Duodenal mucosa (tissue), 2 donors: Measurements from ENCODE around the gene ORM2.
"Not testable (repeated sequence)": the region's sequence is repeated elsewhere in the genome, so short reads cannot be mapped to it uniquely, and the experiment has no call there.

Source experiments
- H3K27ac ChIP-seq: one replicate; pipeline ENCODE4 v1.7.0; 2013; ENCODE audit warnings: low read depth, low read length
- H3K27me3 ChIP-seq, 2 donors: one replicate each; pipeline ENCODE4 v1.7.0; 2013; ENCODE audit warnings: low read length in 2 of 2, control low read depth in 1 of 2; ENCODE audit not compliant: insufficient read depth in 2 of 2, control insufficient read depth in 1 of 2
- H3K36me3 ChIP-seq, 2 donors: one replicate each; pipeline ENCODE4 v1.7.0; 2013; ENCODE audit warnings: low read length in 2 of 2, control low read depth in 1 of 2; ENCODE audit not compliant: insufficient read depth in 2 of 2, control insufficient read depth in 1 of 2
- H3K4me1 ChIP-seq, 2 donors: one replicate each; pipeline ENCODE4 v1.7.0; 2013; ENCODE audit warnings: low read length in 2 of 2, control low read depth in 1 of 2; ENCODE audit not compliant: insufficient read depth in 2 of 2, control insufficient read depth in 1 of 2
- H3K4me3 ChIP-seq, 2 donors: one replicate each; pipeline ENCODE4 v1.7.0; 2013; ENCODE audit warnings: low read length in 2 of 2, low read depth in 1 of 2
- H3K9ac ChIP-seq, 2 donors: one replicate each; pipeline ENCODE4 v1.7.0; 2013; ENCODE audit warnings: low read length in 2 of 2, low read depth in 1 of 2
- H3K9me3 ChIP-seq, 2 donors: one replicate each; pipeline ENCODE4 v1.7.0; 2013; ENCODE audit warnings: low read length in 2 of 2, control low read depth in 1 of 2; ENCODE audit not compliant: control insufficient read depth in 1 of 2

Gene ORM2

DNA sequence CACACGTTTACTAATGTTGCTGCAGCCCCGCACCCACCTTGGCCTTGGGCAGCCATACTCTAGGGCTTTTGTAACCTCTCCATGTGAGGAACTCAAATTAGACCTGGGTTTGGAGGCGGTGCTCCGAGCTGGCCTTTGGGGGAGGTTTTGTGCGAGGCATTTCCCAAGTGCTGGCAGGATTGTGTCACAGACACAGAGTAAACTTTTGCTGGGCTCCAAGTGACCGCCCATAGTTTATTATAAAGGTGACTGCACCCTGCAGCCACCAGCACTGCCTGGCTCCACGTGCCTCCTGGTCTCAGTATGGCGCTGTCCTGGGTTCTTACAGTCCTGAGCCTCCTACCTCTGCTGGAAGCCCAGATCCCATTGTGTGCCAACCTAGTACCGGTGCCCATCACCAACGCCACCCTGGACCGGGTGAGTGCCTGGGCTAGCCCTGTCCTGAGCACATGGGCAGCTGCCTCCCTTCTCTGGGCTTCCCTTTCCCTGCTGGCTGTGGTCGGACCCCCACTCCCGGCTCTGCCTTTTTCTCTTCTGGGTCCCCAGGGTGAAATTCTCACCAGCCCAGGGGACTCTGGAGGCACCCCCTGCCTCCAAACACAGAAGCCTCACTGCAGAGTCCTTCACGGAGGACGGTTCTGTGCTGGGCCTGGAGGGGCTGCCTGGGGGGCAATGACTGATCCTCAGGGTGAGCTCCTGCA is 6.7 kb upstream of the ORM2 start, which contains the start of gene ORM1:
Gene ORM1, plus strand, starts transcription at position 268 of the 701 bp plus-strand sequence. Its CDS starts 36 bp downstream, at position 304.
- H3K27me3 ChIP-seq, H3K27ac ChIP-seq, H3K4me1 ChIP-seq, H3K9ac ChIP-seq, H3K4me3 ChIP-seq, H3K36me3 ChIP-seq, H3K9me3 ChIP-seq: not testable (repeated sequence)

DNA sequence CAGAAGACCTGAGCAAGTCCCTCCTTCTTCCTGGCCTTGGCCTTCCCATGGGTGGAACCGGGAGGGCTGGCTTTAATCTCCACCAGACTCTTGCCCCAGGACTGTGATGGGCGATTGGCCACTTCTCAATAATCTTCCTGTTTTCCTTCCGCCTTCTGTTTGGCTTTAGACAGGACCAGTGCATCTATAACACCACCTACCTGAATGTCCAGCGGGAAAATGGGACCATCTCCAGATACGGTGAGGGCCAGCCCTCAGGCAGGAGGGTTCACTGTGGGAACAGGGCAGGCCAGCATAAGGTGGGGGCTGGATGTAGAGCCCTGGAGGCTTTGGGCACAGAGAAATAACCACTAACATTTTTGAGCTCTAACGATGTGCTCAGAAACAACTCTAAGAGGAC is 5.8 kb upstream of the ORM2 start:
- H3K9ac ChIP-seq, H3K27me3 ChIP-seq, H3K4me1 ChIP-seq, H3K9me3 ChIP-seq, H3K4me3 ChIP-seq, H3K27ac ChIP-seq, H3K36me3 ChIP-seq: not testable (repeated sequence)

DNA sequence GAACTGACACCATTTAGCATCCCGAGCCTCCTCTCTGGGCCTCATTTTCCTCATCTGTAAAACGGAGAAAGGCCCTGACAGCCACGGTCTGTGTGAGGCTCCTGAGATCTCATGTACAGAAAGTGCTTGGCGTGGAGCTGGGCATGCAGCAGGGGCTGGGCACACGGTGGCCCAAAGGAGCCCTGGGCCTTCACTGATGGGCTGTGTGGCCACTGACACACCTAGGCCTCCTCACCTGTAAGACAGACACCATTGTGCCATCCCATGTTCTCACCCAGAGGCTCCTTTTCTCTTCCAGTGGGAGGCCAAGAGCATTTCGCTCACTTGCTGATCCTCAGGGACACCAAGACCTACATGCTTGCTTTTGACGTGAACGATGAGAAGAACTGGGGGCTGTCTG is 5.2 kb upstream of the ORM2 start:
- Histone ChIP-seq H3K4me1 (peaks cover 5 to 9% of the 10 kb centered on the region in 2 donors), H3K9ac (no peak overlapping the region), H3K36me3 (no peaks in the 10 kb centered on the region), H3K27ac (no peak overlapping the region), H3K4me3 (no peak overlapping the region), H3K9me3 (no peaks in the 10 kb centered on the region), H3K27me3 (no peaks in the 10 kb centered on the region)

- not testable (repeated sequence) for H3K36me3 ChIP-seq, H3K4me1 ChIP-seq, H3K27ac ChIP-seq, H3K4me3 ChIP-seq, H3K27me3 ChIP-seq, H3K9ac ChIP-seq, H3K9me3 ChIP-seq
Measured at GRCh38 chr9:114324965-114325364, 4.7 kb upstream of the ORM2 start.

GRCh38 chr9:114325684-114326254 is 3.9 kb upstream of the ORM2 start:
- not testable (repeated sequence) for H3K27me3 ChIP-seq, H3K4me1 ChIP-seq, H3K9ac ChIP-seq, H3K9me3 ChIP-seq, H3K27ac ChIP-seq, H3K4me3 ChIP-seq, H3K36me3 ChIP-seq

- H3K27me3 ChIP-seq, result no peaks in the 10 kb centered on the region
- H3K9me3 ChIP-seq, result no peaks in the 10 kb centered on the region
- no peak overlapping the region for H3K27ac ChIP-seq
- no peaks in the 10 kb centered on the region for H3K36me3 ChIP-seq
- peaks cover 5 to 9% of the 10 kb centered on the region in 2 donors for H3K4me1 ChIP-seq
- no peak overlapping the region for H3K9ac ChIP-seq
- H3K4me3 ChIP-seq, result no peak overlapping the region
Measured at GRCh38 chr9:114327749-114328148, 1.9 kb upstream of the ORM2 start.

- H3K4me1 ChIP-seq, H3K9ac ChIP-seq, H3K36me3 ChIP-seq, H3K27me3 ChIP-seq, H3K27ac ChIP-seq, H3K4me3 ChIP-seq, H3K9me3 ChIP-seq: not testable (repeated sequence)
Measured at GRCh38 chr9:114328357-114328820, 1.3 kb upstream of the ORM2 start.

DNA sequence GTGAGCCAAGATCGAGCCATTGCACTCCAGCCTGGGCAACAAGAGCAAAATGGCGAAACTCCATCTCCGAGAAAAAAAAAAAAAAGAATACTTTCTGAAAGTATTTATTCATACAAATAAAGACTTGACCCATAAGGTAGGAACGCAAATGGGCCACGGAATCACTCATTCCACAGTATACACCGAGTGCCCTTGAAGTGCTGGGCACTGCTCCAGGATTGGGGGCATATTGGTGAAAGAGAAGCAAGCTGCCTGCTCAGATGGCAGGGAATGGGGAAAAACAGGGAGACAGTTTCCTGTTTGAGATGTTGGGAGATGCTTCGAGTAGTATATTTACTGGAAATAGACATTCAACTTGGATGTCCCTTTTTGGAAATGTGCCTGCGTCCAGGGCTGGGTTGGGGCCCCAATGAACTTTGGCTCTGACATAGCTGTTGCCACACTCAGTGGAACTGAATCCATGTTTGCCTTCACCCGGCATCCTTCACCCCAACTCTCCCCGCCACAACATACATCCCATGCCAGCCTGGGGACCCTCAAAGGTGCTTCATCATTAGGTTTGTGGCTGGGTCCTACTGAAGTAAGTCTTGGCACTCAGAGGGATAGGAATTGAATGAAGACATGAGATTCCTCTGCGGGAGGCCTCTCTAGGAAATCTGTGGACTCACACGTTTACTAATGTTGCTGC is 588 bp upstream of the ORM2 start:
- not testable (repeated sequence) for H3K9me3 ChIP-seq, H3K4me3 ChIP-seq, H3K27me3 ChIP-seq, H3K4me1 ChIP-seq, H3K36me3 ChIP-seq, H3K27ac ChIP-seq, H3K9ac ChIP-seq

- Histone ChIP-seq H3K36me3 (peaks cover 0 to 9% of the 10 kb centered on the region in 2 donors), H3K9me3 (no peaks in the 10 kb centered on the region), H3K27me3 (no peaks in the 10 kb centered on the region), H3K27ac (no peak overlapping the region), H3K9ac (no peak overlapping the region), H3K4me1 (peaks cover 5 to 9% of the 10 kb centered on the region in 2 donors), H3K4me3 (no peak overlapping the region)
Measured at GRCh38 chr9:114330636-114331035, 967 bp downstream of the ORM2 start.
